22Rv1 (cell line): Measurements from ENCODE around the gene CYTL1.

Source experiments
- H3K27ac ChIP-seq: fragments of 450-650 bp; 2 replicates; pipeline ENCODE4 v1.5.1; 2017
- ZFX ChIP-seq: fragments of 450-650 bp; IDR thresholded peaks from 2 replicates; pipeline ENCODE4 v1.6.1; 2017; ENCODE audit warnings: antibody characterized with exemption, borderline replicate concordance
- TF ChIP-seq, protein P1 (sequence below): fragments of 450-650 bp; IDR thresholded peaks from 2 replicates; pipeline ENCODE4 v1.5.1; 2017; ENCODE audit warnings: mild to moderate bottlenecking

The CYTL1 gene

GRCh38 chr4:4989083-4989622, 30.1 kb downstream of the CYTL1 start:
- H3K27ac ChIP-seq = no peak overlapping the region
- TF ChIP-seq ZFX = no peak
- TF ChIP-seq, protein P1, sequence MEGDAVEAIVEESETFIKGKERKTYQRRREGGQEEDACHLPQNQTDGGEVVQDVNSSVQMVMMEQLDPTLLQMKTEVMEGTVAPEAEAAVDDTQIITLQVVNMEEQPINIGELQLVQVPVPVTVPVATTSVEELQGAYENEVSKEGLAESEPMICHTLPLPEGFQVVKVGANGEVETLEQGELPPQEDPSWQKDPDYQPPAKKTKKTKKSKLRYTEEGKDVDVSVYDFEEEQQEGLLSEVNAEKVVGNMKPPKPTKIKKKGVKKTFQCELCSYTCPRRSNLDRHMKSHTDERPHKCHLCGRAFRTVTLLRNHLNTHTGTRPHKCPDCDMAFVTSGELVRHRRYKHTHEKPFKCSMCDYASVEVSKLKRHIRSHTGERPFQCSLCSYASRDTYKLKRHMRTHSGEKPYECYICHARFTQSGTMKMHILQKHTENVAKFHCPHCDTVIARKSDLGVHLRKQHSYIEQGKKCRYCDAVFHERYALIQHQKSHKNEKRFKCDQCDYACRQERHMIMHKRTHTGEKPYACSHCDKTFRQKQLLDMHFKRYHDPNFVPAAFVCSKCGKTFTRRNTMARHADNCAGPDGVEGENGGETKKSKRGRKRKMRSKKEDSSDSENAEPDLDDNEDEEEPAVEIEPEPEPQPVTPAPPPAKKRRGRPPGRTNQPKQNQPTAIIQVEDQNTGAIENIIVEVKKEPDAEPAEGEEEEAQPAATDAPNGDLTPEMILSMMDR = no peak

- no peak overlapping the region for H3K27ac ChIP-seq
- TF ChIP-seq, protein P1 = no peak
- TF ChIP-seq ZFX = no peak
Measured at GRCh38 chr4:4987656-4988055, 31.6 kb downstream of the CYTL1 start.

DNA sequence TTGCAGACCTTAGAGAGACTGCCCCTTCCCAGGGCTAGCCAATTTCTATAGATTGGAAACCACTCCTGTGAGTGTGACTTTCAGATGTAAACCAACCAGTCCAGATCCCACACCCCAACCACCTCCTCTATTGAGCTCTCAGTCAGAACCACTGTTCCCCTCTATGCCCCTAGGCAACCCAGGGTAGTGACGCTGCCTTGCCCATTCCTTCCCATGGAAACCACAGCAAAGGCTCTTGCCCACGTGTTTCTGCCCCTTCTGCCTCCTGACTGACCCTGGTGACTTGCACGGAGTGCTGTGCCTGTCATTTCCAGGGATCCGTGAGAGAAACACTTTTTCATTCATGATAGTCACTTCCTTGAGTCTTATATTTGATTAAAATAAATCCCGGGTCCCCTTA, 32.4 kb downstream of the CYTL1 start:
- TF ChIP-seq, protein P1 = no peak
- no peak for TF ChIP-seq ZFX
- H3K27ac ChIP-seq = no peak overlapping the region

GRCh38 chr4:4985844-4986243, 33.4 kb downstream of the CYTL1 start:
- no peak overlapping the region for H3K27ac ChIP-seq
- no peak for TF ChIP-seq ZFX
- TF ChIP-seq, protein P1 = no peak

GRCh38 chr4:4985036-4985435, 34.2 kb downstream of the CYTL1 start:
- no peak overlapping the region for H3K27ac ChIP-seq
- no peak for TF ChIP-seq ZFX
- TF ChIP-seq, protein P1 = no peak

GRCh38 chr4:4984186-4984585, 35.1 kb downstream of the CYTL1 start:
- H3K27ac ChIP-seq = no peak overlapping the region
- no peak for TF ChIP-seq ZFX
- TF ChIP-seq, protein P1 = no peak

DNA sequence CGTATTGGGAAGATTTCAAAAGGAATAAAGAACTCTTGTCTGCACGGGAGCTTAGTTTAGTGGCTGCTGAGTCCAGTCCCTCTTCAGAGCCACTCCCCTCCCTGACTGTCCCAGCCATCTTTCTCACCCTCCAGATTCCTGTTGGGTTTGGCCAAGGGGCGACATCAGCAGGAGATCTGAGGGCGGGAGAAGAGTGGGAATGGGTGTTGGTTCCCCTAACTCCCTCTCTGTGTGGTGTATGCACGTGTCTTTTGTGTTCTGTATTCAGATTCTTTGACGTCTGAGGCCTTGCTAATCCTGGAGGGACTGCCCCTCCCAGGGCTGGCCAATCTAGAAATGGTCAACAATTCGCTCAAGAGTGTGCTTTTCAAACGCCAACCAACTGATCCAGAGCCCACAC, 37.4 kb downstream of the CYTL1 start:
- H3K27ac ChIP-seq = no peak overlapping the region
- TF ChIP-seq, protein P1 = no peak
- no peak for TF ChIP-seq ZFX
